ENCODE measurements around the gene TNNT3.

- no peak for TF ChIP-seq CTCF (IDR thresholded peaks at IDR 0.05; ENCODE audit: insufficient read depth, low read length, poor library complexity, severe bottlenecking)
- TF ChIP-seq EZH2phosphoT487 (conservative IDR thresholded peaks at IDR 0.05; ENCODE audit: low read length): no peak
Observed at GRCh38 chr11:1923201-1923956, 3.9 kb downstream of the TNNT3 start.

All from SU-DHL-6 (cell line).